Measurements from ENCODE around the gene KCNJ5.

- no peak for TF ChIP-seq CTCF (IDR thresholded peaks at IDR 0.05)
- no peak for TF ChIP-seq POLR2A (IDR thresholded peaks at IDR 0.05)
- no peak for TF ChIP-seq EP300 (IDR thresholded peaks at IDR 0.05)
Observed at GRCh38 chr11:128967578-128967977, 76.4 kb downstream of the KCNJ5 start.

Data from tibial nerve (tissue), 4 donors.